SK-N-SH (cell line): ENCODE measurements around the gene CEP112. TPM values are rescaled to one million over a fixed set of nuclear protein-coding genes. Genes with fewer than 3 reads are reported as not detected.
"Not testable (repeated sequence)": the region's sequence is repeated elsewhere in the genome, so short reads cannot be mapped to it uniquely, and the experiment has no call there.

Experiments
- CTCF ChIA-PET: fragments of 300-600, 350-600 bp; formaldehyde crosslinking; extraction: SDS; loops from one replicate; lab custom pipeline; 2021; lab: Yijun Ruan, JAX
- POLR2A ChIA-PET: fragments of 350-600 bp; sonication (Branson Sonifier 250); formaldehyde crosslinking; extraction: SDS; loops from one replicate; lab custom pipeline; 2020; ENCODE audit warnings: antibody characterized with exemption, inconsistent platforms; lab: Yijun Ruan, JAX
- DNase-seq: peaks from one replicate; pipeline ENCODE4 v3.0.0; 2012
- H2AFZ ChIP-seq: fragments of 200-600 bp; sonication (generic); 2 replicates; pipeline ENCODE4 v1.8.1; 2016; ENCODE audit warnings: antibody characterized with exemption, mild to moderate bottlenecking, low read depth
- H3F3A ChIP-seq: fragments of 200-600 bp; sonication (generic); replicated peaks from 2 replicates; pipeline ENCODE3; 2016; ENCODE audit warnings: antibody characterized with exemption, mild to moderate bottlenecking; ENCODE audit not compliant: insufficient read depth
- H3K27ac ChIP-seq, 2 experiments: fragments of 200-500 bp in 1 of 2; fragments of 200-600 bp in 1 of 2; sonication (Bioruptor generic) in 1 of 2; sonication (generic), shearing (Covaris generic) in 1 of 2; 2 replicates each; pipeline versions ENCODE4 v1.5.1 to v1.6.1; 2014 to 2016; ENCODE audit warnings: low read depth in 2 of 2, inconsistent platforms in 1 of 2, low read length in 1 of 2, mild to moderate bottlenecking in 1 of 2, mixed read lengths in 1 of 2
- H3K27me3 ChIP-seq: fragments of 200-600 bp; sonication (generic), shearing (Covaris generic); 2 replicates; pipeline ENCODE4 v1.6.1; 2016; ENCODE audit warnings: mixed run types; ENCODE audit not compliant: insufficient read depth
- H3K36me3 ChIP-seq, 2 experiments: fragments of 200-500 bp in 1 of 2; fragments of 200-600 bp in 1 of 2; sonication (Bioruptor generic) in 1 of 2; sonication (generic) in 1 of 2; replicated peaks in 1 of 2; 2 replicates each; pipeline versions ENCODE3 to v1.5.1; 2014 to 2016; ENCODE audit warnings: low read length in 1 of 2, mild to moderate bottlenecking in 1 of 2; ENCODE audit not compliant: insufficient read depth in 2 of 2, control insufficient read depth in 1 of 2
- H3K4me1 ChIP-seq, 2 experiments: fragments of 200-500 bp in 1 of 2; fragments of 200-600 bp in 1 of 2; sonication (Bioruptor generic) in 1 of 2; sonication (generic), shearing (Covaris generic) in 1 of 2; 2 replicates each; pipeline versions ENCODE4 v1.5.1 to v1.6.1; 2014 to 2016; ENCODE audit warnings: low read depth in 1 of 2, low read length in 1 of 2, mixed run types in 1 of 2; ENCODE audit not compliant: insufficient read depth in 2 of 2, control insufficient read depth in 1 of 2
- H3K4me2 ChIP-seq: fragments of 200-600 bp; sonication (generic), shearing (Covaris generic); 2 replicates; pipeline ENCODE4 v1.6.1; 2017; ENCODE audit warnings: mixed run types
- H3K4me3 ChIP-seq, 2 experiments: fragments of 200-500 bp in 1 of 2; fragments of 200-600 bp in 1 of 2; sonication (Bioruptor generic) in 1 of 2; sonication (generic), shearing (Covaris generic) in 1 of 2; 2 replicates each; pipeline versions ENCODE4 v1.5.1 to v1.8.1; 2014 to 2016; ENCODE audit warnings: low read depth in 2 of 2, inconsistent platforms in 1 of 2, low read length in 1 of 2, mild to moderate bottlenecking in 1 of 2, mixed read lengths in 1 of 2, moderate library complexity in 1 of 2
- H3K79me2 ChIP-seq: fragments of 200-600 bp; sonication (generic); 2 replicates; pipeline ENCODE4 v1.8.1; 2017; ENCODE audit warnings: mild to moderate bottlenecking; ENCODE audit not compliant: insufficient read depth
- H3K9ac ChIP-seq: fragments of 200-600 bp; sonication (generic); 2 replicates; pipeline ENCODE4 v1.6.1; 2017; ENCODE audit warnings: mixed run types
- H3K9me2 ChIP-seq: fragments of 200-600 bp; sonication (generic); 2 replicates; pipeline ENCODE4 v1.6.1; 2017; ENCODE audit warnings: mixed run types
- H3K9me3 ChIP-seq: fragments of 200-600 bp; sonication (generic); 2 replicates; pipeline ENCODE4 v1.6.1; 2017; ENCODE audit warnings: mixed run types, mild to moderate bottlenecking, moderate library complexity
- H4K20me1 ChIP-seq: fragments of 200-600 bp; sonication (generic); 2 replicates; pipeline ENCODE4 v1.6.1; 2017; ENCODE audit warnings: mild to moderate bottlenecking, mixed run types; ENCODE audit not compliant: insufficient read depth
- EZH2phosphoT487 ChIP-seq: fragments of 200-600 bp; sonication (generic); IDR thresholded peaks from 2 replicates; pipeline ENCODE4 v1.6.1; 2017; ENCODE audit warnings: low read depth, mixed run types, mild to moderate bottlenecking, antibody characterized with exemption, moderate library complexity, borderline replicate concordance
- GABPA ChIP-seq: IDR thresholded peaks from 2 replicates; pipeline ENCODE4 v1.4.0; 2012; ENCODE audit warnings: low read depth, mild to moderate bottlenecking
- GATA2 ChIP-seq: sonication (generic); formaldehyde crosslinking; IDR thresholded peaks from 2 replicates; pipeline ENCODE4 v1.5.0; 2020; ENCODE audit warnings: mild to moderate bottlenecking, missing genetic modification reagents
- NFIC ChIP-seq: IDR thresholded peaks from 2 replicates; pipeline ENCODE4 v1.4.0; 2012; ENCODE audit warnings: borderline replicate concordance
- PBX3 ChIP-seq: IDR thresholded peaks from 2 replicates; pipeline ENCODE4; 2012
- RAD21 ChIP-seq: IDR thresholded peaks from 2 replicates; pipeline ENCODE4 v1.6.1; 2012; ENCODE audit warnings: mild to moderate bottlenecking, low read length
- SMC3 ChIP-seq: IDR thresholded peaks from 2 replicates; pipeline ENCODE4 v1.6.1; 2012; ENCODE audit warnings: low read depth, low read length, improper control_type of control experiment
- TEAD4 ChIP-seq: IDR thresholded peaks from 2 replicates; pipeline ENCODE4 v1.4.0; 2012; ENCODE audit warnings: mild to moderate bottlenecking, borderline replicate concordance; ENCODE audit not compliant: insufficient read depth
- USF2 ChIP-seq: fragments of 150-350 bp; IDR thresholded peaks from 2 replicates; pipeline ENCODE4 v1.6.1; 2017; ENCODE audit warnings: antibody characterized with exemption, low read length, low read depth, borderline replicate concordance
- WGBS: methylation state at CpG from one replicate; pipeline ENCODE4 v1.1.6; 2017; ENCODE audit warnings: low lambda C conversion rate; 5-methylcytosine and 5-hydroxymethylcytosine counted together
- polyA plus RNA-seq, 3 experiments: library from polyadenylated mRNA; depleted of rRNA; stranded (reverse); fragments of >200 nt; gene quantifications; 2 replicates each; pipeline ENCODE4 v1.2.3, GENCODE V29; 2012

Gene CEP112
- polyA plus RNA-seq, 1 of the 3 experiments (the other 2 are of a cell fraction), result 7.9 TPM

- Histone ChIP-seq H3K27me3 (no peaks in the 10 kb centered on the region), H3F3A (peaks cover 9% of the 10 kb centered on the region), H3K4me2 (no peak overlapping the region), H3K4me3 (no peak overlapping the region), H3K4me1 (no peaks in the 10 kb centered on the region), H3K27ac (no peak overlapping the region), H3K79me2 (no peaks in the 10 kb centered on the region), H2AFZ (no peak overlapping the region), H3K9me2 (no peaks in the 10 kb centered on the region), H4K20me1 (no peaks in the 10 kb centered on the region), H3K36me3 (peaks cover 0 to 22% of the 10 kb centered on the region in 2 experiments), H3K9ac (no peak overlapping the region), H3K9me3 (peaks cover 16% of the 10 kb centered on the region; the same call in 1 of the 2 replicates)
- 84% methylated on average over 2 of the region's 2 CpGs for WGBS
- no peak for DNase-seq
- ChIA-PET POLR2A (no interaction called here), CTCF (no interaction called here)
- no peak for TF ChIP-seq GATA2 (CRISPR knock-in tag)
- TF ChIP-seq, all 33 proteins: peak for 0
These were observed 106.7 kb downstream of the CEP112 start for GRCh38 chr17:66085221-66085620.

- H3K9ac ChIP-seq, H3K4me2 ChIP-seq, H3K4me3 ChIP-seq, H3K79me2 ChIP-seq, H3K9me3 ChIP-seq, H4K20me1 ChIP-seq, H3K27ac ChIP-seq, POLR2A ChIA-PET, CTCF ChIA-PET, H2AFZ ChIP-seq, H3K27me3 ChIP-seq, H3K4me1 ChIP-seq, H3F3A ChIP-seq, DNase-seq, H3K9me2 ChIP-seq: not testable (repeated sequence)
- H3K36me3 ChIP-seq, result peaks cover 0 to 13% of the 10 kb centered on the region in 2 experiments
- WGBS, result 71% methylated on average over 3 of the region's 3 CpGs
These were observed 111.3 kb downstream of the CEP112 start for GRCh38 chr17:66080670-66081069.

- Histone ChIP-seq H3K36me3 (peaks cover 0 to 9% of the 10 kb centered on the region in 2 experiments), H3K4me3 (no peak overlapping the region), H3K79me2 (no peaks in the 10 kb centered on the region; the same call in 1 of the 2 replicates), H4K20me1 (no peaks in the 10 kb centered on the region), H2AFZ (no peak overlapping the region), H3F3A (peaks cover 3% of the 10 kb centered on the region), H3K27me3 (no peaks in the 10 kb centered on the region), H3K4me2 (peak overlapping the region; percentile 17; the same call in 1 of the 2 replicates), H3K9me2 (no peaks in the 10 kb centered on the region), H3K4me1 (peaks cover 0 to 4% of the 10 kb centered on the region in 2 experiments; a peak in 1 of 4 replicates)
- DNase-seq, result no peak
- CTCF ChIA-PET, result interaction anchor here (1.4 kb wide), 1 partner anchor 88 kb away, joined by 3 read pairs; no protein-coding TSS in a partner anchor
- no peak for TF ChIP-seq USF2
- no peak for TF ChIP-seq GABPA
- no peak for TF ChIP-seq SMC3
- TF ChIP-seq RAD21, result no peak
- TF ChIP-seq NFIC, result peak; percentile 19; the same call in 1 of the 2 replicates
- no peak for TF ChIP-seq PBX3
- TF ChIP-seq TEAD4, result no peak
- TF ChIP-seq EZH2phosphoT487, result no peak
- TF ChIP-seq, all 33 proteins: peak for 1
- 0 out of 2 replicates have a peak, but pooled peaks cover 7% of the 10 kb centered on the region for H3K9me3 ChIP-seq
- WGBS, result 73% methylated on average over 5 of the region's 5 CpGs
- POLR2A ChIA-PET, result no interaction called here
- H3K27ac ChIP-seq, result peak overlapping the region in 1 of 2 experiments; percentile 33; a peak in 2 of 4 replicates
- no peak overlapping the region for H3K9ac ChIP-seq
These were observed 115.3 kb downstream of the CEP112 start for GRCh38 chr17:66076546-66077190.
